ENCODE measurements around the gene CRADD. TPM values are rescaled to one million over a fixed set of nuclear protein-coding genes. Genes with fewer than 3 reads are reported as not detected.

CRADD gene
- total RNA-seq, 1 donor, result 12.5 TPM

- H3K4me3 ChIP-seq (ENCODE audit: low read depth, low read length), result no peak overlapping the region
- no peak for TF ChIP-seq CTCF (IDR thresholded peaks at IDR 0.05; ENCODE audit: insufficient read depth, low read depth, low read length)
- no peak for DNase-seq (ENCODE audit: low read depth)
Observed at GRCh38 chr12:93944201-93944600, 267.0 kb downstream of the CRADD start.

Small RNA genes within 50 kb of the gene (small RNA-seq; reads per million reads assigned to genes)
- gene RN7SL630P, result not detected

Other genes with a start within 250 kb of the CRADD start
- gene UBE2N, start 235.4 kb upstream of the CRADD start, total RNA-seq, result 91.8 and 104 TPM in 2 replicates
- 29.3 and 57.0 TPM in 2 replicates for gene MRPL42, start 209.9 kb upstream of the CRADD start, total RNA-seq
- 37.6 and 45.1 TPM in 2 replicates for gene SOCS2, start 104.7 kb upstream of the CRADD start, total RNA-seq